GM13977 (cell line): ENCODE measurements around the gene PARD3B.

ENCODE experiments used
- DNase-seq: peaks from one replicate; pipeline ENCODE4 v3.0.0; 2012; ENCODE audit warnings: low spot score
- CTCF ChIP-seq: IDR thresholded peaks from 2 replicates; pipeline ENCODE4 v1.5.1; 2012; ENCODE audit warnings: mild to moderate bottlenecking, control low read depth; ENCODE audit not compliant: insufficient read depth; ENCODE audit errors: extremely low read depth, missing control alignments
- in situ Hi-C: fragments of 300-500 bp; cut with MboI; formaldehyde crosslinking; loops from one replicate; pipeline ENCODE4 v1.12.0; 2022; ENCODE audit warnings: low sequenced_read_pairs, low pct_unique_long_range_greater_than_20kb, mixed read lengths, inconsistent platforms; ENCODE audit not compliant: unreplicated experiment

PARD3B gene

GRCh38 chr2:205058409-205058808, 513.1 kb downstream of the PARD3B start:
- in situ Hi-C loops = no loop called here
- TF ChIP-seq CTCF = no peak

DNA sequence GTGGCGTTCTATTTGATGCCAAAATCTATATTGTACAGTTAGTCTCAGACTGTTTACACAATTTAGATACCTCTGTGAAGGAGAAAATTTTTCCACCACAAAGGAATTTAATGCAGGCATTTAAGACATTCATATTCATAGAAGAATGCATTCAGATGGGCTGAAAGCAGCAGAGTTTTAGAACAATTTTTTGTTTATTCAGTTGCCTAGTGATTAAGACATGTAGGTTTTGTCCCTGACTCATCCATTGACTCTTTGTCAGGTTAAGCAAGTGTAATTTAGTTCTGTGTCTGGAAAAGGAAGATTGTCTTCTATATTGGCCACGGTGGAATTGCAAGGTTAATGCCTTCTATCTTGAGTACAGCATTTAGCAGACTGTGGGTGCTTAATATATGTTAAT, 515.0 kb downstream of the PARD3B start:
- no peak for TF ChIP-seq CTCF
- no peak for DNase-seq
- in situ Hi-C loops = no loop called here

More at GRCh38 chr2:205058409-205058808, 513.1 kb downstream of the PARD3B start:
- DNase-seq = no peak

- no peak for DNase-seq
- in situ Hi-C loops = no loop called here
- TF ChIP-seq CTCF = no peak
Measured at GRCh38 chr2:205066081-205066480, 520.8 kb downstream of the PARD3B start.

GRCh38 chr2:205069928-205070327, 524.7 kb downstream of the PARD3B start:
- no peak for DNase-seq
- in situ Hi-C loops = no loop called here
- no peak for TF ChIP-seq CTCF

DNA sequence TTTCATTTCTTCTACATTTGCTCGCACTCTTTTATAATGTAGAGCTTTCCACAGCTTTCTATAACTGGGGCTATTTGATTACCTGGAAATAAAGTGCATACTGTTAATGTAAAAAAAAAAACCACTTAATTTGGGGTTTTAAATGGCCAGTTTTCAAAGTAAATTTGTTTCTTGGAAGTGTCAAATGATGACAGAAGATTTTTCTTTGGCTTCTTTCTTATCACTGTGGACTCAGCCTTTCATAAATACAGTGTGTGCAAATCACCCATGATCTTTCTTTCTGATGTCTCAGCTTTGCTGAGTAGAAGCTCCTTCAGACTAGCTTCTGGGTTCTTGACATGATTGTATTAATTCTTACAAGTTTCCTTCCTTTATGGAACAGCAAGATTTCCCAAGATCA, 525.6 kb downstream of the PARD3B start:
- in situ Hi-C loops = no loop called here
- DNase-seq = no peak
- no peak for TF ChIP-seq CTCF

GRCh38 chr2:205073433-205074020, 528.3 kb downstream of the PARD3B start:
- no peak for TF ChIP-seq CTCF
- no peak for DNase-seq
- in situ Hi-C loops = no loop called here
